GM12891 (cell line): ENCODE data around the gene TRPM1.

Experiments used
- DNase-seq: peaks from one replicate; pipeline ENCODE4 v3.0.0; 2011; ENCODE audit warnings: low spot score; ENCODE audit not compliant: insufficient read length
- FAIRE-seq: peaks from 2 replicates; lab custom pipeline; 2011; peaks lifted over from hg19 to GRCh38; lab: Jason Lieb, UNC
- PAX5 ChIP-seq: IDR thresholded peaks from 2 replicates; pipeline ENCODE4 v1.6.1; 2011; ENCODE audit warnings: low read length, moderate library complexity, mild to moderate bottlenecking; ENCODE audit not compliant: insufficient read depth, severe bottlenecking
- POLR2A ChIP-seq: IDR thresholded peaks from 2 replicates; pipeline ENCODE4 v1.6.1; 2011; ENCODE audit warnings: low read depth, low read length, control low read depth
- POLR2AphosphoS5 ChIP-seq: IDR thresholded peaks from 2 replicates; pipeline ENCODE4 v1.6.1; 2011; ENCODE audit warnings: low read depth, low read length, control low read depth
- POU2F2 ChIP-seq: IDR thresholded peaks from 2 replicates; pipeline ENCODE4 v1.6.1; 2011; ENCODE audit warnings: low read depth, mild to moderate bottlenecking, control low read depth, low read length, moderate library complexity
- SPI1 ChIP-seq: IDR thresholded peaks from 2 replicates; pipeline ENCODE4 v1.6.1; 2011; ENCODE audit warnings: low read depth, low read length, control low read depth
- TAF1 ChIP-seq: IDR thresholded peaks from 2 replicates; pipeline ENCODE4 v1.6.1; 2011; ENCODE audit warnings: low read depth, low read length, control low read depth

The TRPM1 gene

DNA sequence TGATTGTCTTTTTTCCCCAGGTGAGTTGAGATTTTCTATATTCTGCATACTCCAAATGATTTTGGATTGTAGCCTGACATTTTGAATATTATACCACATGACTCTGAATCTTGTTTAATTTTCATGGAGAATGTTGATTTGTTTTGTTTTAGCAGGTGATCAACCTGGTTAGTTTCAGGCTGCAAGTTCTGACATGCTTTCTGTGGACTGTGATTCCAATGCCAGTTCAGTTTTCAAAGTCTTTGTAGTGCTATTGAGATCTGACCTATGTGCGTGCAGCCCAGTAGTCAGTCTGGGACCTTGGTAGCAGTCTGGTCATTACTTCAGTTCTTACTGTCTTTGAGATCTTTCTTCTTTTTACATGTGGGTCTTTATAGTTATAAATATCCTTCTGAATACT, 91.5 kb downstream of the TRPM1 start:
- FAIRE-seq (peak; percentile 52), DNase-seq (no peak)
- no peak for TF ChIP-seq TAF1
- TF ChIP-seq POLR2AphosphoS5 = no peak
- no peak for TF ChIP-seq POLR2A
- no peak for TF ChIP-seq SPI1
- no peak for TF ChIP-seq PAX5
- TF ChIP-seq POU2F2 = no peak

DNA sequence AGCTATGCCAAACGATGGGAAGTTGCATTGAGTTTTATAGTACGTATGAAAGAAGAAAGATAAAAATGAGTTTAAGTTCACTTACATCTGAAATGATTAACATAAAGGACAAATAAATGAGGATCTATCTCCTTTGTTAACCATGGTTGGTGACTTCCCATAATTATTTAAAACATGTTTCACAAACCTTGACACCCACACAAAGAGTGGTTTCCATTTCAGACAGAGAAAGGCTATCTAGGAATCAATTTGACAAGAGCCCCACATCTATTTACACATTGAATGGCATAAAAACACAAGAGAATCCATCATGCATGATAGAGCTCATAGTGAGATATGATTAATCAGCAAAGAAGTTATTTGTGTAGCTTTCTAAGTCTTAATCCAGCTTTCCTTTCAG, 95.9 kb downstream of the TRPM1 start:
- DNase-seq = no peak
- no peak for TF ChIP-seq POU2F2
- peak; percentile 91 for TF ChIP-seq PAX5
- FAIRE-seq = peak; percentile 74

GRCh38 chr15:31004220-31004733, 97.2 kb downstream of the TRPM1 start:
- FAIRE-seq (peak; percentile 97), DNase-seq (peak; percentile 23)

GRCh38 chr15:31001702-31002101, 99.8 kb downstream of the TRPM1 start:
- TF ChIP-seq POLR2A (no peak), PAX5 (no peak), TAF1 (no peak), POU2F2 (no peak)
- DNase-seq = no peak
- FAIRE-seq = no peak

More at GRCh38 chr15:31004220-31004733, 97.2 kb downstream of the TRPM1 start:
- TF ChIP-seq POLR2AphosphoS5 (no peak), POU2F2 (peak; percentile 78; the same call in 1 of the 2 replicates), SPI1 (peak; percentile 58), PAX5 (peak; percentile 29), TAF1 (no peak)

DNA sequence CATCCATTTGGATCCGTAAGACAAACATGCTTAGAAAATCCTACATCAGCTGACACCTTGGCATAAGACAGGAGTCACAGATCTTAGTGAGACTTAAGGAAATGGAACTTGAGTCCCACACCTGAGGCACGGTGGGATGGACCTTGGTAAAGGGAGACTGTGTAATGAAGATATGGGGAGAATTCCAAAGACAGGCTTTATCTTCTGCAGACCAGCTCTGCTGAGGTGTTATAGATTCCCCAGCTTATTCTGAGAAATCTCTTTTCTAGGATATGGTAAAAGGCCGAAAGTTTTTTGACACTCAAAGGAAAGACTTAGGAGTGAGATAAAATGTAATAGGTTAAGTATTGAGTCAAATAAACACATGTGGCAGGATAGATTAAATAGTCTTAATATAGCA, 101.8 kb downstream of the TRPM1 start:
- DNase-seq (no peak), FAIRE-seq (no peak)
- no peak for TF ChIP-seq POLR2AphosphoS5
- no peak for TF ChIP-seq POU2F2
- no peak for TF ChIP-seq PAX5

DNA sequence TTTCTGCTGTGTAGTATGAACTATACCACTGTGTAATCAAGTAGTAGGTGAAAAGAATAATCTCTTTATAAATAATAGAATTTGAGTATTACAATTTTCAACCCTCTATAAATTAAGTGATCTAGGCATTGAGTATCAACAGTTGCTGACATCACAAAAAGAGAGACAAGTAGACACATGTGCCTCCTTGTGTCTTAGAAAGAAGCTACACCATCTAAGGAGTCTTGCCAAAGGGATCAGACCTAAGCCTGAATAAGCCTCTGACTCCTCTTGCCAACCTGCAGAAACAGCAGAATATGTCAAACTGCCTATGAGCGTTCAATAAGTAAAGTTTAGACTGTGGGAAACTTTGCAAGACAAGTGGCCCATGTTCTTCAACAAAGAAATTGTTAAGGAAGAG, 104.3 kb downstream of the TRPM1 start:
- FAIRE-seq = no peak
- TF ChIP-seq POU2F2 = no peak
- no peak for TF ChIP-seq POLR2AphosphoS5
- no peak for TF ChIP-seq POLR2A
- TF ChIP-seq SPI1 = no peak
- TF ChIP-seq TAF1 = no peak
- TF ChIP-seq PAX5 = no peak
- no peak for DNase-seq

DNA sequence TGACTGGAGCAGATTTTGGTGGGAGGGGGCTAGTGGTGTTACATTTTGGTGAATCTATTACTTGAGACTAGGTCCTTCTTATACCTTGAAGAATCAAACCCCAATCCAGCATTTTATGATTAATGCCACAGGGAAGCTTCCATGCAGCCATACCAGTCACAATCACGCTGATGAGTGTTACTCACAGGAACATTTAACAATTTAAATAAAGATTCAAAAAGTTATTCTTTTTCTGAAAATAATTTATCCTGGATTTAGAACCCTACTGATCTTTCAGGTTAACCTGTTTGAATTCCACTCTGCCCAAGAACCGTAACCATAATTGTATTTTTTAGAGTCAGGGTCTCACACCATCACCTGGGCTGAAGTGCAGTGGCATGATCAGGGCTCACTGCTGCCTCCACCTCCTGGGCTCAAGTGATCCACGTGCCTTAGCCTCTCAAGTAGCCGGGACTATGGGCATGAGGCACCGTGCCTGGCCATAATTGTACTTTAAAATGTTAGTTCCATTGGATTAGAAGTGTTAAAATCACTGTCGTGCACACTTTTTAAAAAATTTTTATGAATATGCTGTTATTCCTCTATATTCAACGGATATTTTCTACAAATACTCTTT, 109.2 kb downstream of the TRPM1 start:
- FAIRE-seq (peak; percentile 9), DNase-seq (no peak)
- TF ChIP-seq POLR2AphosphoS5 (no peak), POU2F2 (no peak), TAF1 (no peak), SPI1 (no peak), PAX5 (no peak), POLR2A (no peak)

DNA sequence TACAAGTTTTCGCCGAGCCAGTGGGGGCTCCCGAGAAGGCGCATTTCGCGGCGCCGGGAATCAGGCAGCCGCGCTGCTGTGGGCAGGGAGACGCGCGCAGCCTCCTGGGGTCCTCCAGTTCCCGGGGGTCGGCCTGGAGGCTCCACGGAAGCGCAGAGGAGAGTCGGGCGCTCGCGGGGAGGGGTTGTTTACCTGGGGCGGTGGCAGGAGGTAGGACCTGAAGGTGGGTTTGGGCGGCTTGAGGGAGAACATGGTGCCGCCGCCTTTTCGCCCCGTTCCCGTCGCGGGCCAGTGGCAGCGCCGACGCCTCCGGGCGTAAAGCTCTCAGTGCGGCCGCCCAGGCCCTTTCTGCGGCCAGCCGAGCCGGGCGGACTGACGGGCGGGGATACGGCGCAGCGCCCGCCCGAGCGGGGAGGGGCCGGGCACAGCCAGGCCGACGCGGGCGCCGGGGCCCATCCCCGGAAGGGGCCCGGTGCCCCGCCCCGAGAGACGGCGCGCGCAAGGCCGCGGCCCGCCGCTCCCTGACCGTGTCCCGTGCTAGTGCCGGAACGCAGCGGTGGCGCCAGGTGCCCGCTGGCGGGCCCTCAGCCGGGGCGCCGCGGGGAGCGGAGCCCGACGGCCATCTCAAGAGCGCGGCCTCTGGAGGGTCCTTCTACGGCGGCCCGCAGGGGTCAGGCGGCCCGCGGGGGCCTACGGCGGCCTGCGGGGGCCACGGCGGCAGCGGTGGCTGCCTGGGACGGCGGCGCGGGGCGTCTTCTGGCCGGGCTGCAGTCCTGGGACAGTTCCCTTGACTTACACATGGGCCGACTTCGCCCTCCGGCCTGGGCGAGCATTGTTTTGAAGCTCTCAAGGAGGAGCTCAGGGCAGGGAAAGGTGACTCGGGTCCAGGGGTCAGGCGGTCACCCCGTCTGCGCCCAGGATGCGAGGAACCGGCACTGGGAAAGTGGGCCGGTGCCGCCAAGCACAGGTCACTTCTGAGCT, 110.0 kb downstream of the TRPM1 start, which contains the start of gene MTMR10:
TSS of gene MTMR10 (minus strand) at position 374 of the 981 bp plus-strand sequence. CDS start at position 252, 122 bp downstream.
- TF ChIP-seq POLR2AphosphoS5 = peak; percentile 79
- TF ChIP-seq POU2F2 = peak; percentile 8; the same call in 1 of the 2 replicates
- TF ChIP-seq TAF1 = peak; percentile 58
- TF ChIP-seq SPI1 = no peak
- no peak for TF ChIP-seq PAX5
- peak; percentile 46 for TF ChIP-seq POLR2A
- DNase-seq (peak; percentile 84), FAIRE-seq (peak; percentile 91)

GRCh38 chr15:30990446-30991254, 110.9 kb downstream of the TRPM1 start:
- FAIRE-seq (peak; percentile 50), DNase-seq (no peak)
- TF ChIP-seq TAF1 = no peak
- no peak for TF ChIP-seq PAX5
- TF ChIP-seq POU2F2 = no peak
- TF ChIP-seq SPI1 = 0 out of 2 replicates have a peak, but pooled peaks have one; percentile 19
